ENCODE measurements around the gene CBLC.
"Not testable (repeated sequence)": the region's sequence is repeated elsewhere in the genome, so short reads cannot be mapped to it uniquely, and the experiment has no call there.

The CBLC gene

DNA sequence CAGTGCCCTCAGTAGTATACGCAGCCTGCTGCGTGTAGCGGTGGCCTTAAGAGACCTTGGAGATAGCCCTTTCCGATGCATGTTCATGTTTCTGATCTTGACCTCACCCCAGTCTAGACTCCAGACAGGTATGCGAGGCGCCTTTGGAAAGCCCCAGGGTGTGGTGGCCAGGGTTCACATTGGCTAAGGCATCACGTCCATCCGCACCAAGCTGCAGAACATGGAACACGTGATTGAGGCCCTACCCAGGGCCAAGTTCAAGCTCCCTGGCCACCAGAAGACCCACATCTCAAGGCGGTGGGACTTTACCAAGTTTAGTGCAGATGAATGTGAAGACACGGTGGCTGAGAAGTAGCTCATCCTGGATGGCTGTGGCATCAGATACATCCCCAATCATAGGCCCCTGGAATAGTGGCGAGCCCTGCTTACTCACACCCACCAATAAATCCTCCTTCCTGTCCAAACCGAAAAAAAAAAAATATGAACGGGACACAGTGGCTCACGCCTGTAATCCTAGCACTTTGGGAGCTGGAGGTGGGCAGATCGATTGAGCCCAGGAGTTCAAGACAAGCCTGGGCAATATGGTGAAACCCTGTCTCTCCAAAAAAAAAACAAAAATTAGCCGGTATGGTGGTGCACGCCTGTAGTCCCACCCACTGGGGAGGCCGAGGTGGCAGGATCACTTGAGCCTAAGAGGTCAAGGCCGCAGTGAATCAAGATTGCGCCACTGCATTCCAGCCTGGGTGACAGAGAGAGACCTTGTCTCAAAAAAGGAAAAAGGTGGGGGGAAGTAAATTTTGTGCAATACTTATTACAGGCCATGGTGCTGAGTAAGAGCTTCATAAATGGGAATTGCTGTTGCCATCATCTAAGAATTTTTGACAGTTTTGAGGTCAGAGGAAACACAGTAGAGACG is 12.4 kb upstream of the CBLC start:
- no peak for DNase-seq (ENCODE audit: low spot score)

DNA sequence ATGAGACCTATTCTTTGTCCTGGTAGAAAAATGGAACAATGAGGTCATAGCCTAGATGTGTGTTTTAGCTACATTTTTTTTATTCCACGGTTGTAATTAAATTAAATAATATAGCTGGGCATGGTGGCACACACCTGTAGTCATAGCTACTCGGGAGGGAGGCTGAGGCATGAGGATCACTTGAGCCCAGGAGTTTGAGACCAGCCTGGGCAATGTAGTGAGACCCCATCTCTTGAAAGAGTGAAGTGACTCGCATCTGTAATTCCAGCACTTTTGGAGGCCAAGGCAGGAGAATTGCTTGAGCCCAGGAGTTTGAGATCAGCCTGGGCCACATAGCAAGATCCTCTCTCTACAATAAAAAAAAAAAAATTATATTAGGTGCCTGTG is 11.7 kb upstream of the CBLC start:
- no peak for DNase-seq (ENCODE audit: low spot score)

DNA sequence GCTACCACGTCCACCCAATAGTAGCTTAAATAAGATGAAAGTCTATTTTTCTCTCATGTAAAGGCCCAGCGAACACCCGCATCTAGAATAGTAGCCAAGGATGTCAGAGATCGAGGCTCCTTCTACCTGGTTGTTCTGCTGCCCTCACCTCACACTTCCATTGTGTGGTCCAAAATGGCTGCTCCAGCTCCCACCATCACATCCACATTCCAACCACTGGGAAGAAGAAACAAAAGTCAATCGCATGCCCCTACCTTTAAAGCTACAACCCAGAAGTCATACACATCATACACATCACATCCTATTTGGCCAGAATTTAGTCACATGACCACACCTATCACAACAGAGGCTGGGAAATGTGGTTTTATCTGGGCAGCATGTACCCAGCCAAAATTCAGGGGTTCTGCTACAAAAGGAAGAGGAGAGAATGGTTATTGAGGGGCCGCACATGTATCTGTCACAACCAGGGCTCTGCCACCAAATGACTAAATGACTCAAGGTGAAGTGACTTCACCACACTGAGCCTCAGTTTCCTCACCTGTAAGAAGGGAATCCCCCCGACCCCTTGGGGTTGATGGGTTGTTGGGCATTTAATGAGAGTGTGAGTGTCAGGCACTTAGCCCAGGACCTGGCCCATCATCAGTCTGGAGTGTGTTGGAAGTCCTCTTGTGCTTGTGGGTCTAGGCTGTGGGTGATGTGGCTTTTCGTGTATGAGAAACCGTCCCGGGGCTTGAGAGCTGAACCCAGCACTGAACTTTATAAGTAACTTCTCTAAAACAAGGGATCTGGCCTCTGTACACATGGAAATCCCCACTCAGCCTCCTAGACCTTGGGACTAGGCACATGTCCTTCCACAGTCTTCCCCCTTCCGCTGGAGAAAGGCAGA is 10.2 kb upstream of the CBLC start:
- DNase-seq (ENCODE audit: low spot score) = no peak

DNA sequence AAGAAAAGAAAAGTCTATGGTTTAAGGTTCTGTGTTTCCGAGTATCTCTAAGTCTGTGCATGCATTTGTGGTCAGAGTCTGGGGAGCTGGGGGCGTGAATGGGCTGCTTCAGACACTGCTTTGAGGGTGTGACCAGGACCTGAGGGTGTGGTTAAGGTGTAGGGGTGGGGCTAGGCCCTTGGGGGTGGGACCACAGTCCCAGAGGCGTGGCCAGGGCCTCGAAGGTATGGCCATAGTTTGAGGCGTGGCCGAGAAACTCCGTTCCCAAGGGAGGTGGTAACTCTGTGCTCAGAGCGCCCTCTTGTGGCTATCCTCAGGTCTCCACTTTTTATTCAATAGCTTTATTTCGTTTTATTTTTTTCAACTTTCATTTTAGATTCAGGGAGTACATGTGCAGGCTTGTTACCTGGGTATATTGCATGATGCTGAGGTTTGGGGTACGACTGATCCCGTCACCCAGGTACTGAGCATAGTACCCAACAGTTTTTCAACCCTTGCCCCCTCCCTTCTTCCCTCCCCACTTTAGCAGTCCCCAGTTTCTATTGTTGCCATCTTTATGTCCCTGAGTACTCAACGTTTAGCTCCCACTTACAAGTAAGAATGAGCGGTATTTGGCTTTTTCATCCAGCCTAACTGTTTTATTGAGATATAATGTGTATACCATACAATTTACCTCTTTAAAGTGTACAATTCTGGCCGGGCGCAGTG is 7.0 kb upstream of the CBLC start:
- DNase-seq (ENCODE audit: low spot score) = peak; percentile 100

DNA sequence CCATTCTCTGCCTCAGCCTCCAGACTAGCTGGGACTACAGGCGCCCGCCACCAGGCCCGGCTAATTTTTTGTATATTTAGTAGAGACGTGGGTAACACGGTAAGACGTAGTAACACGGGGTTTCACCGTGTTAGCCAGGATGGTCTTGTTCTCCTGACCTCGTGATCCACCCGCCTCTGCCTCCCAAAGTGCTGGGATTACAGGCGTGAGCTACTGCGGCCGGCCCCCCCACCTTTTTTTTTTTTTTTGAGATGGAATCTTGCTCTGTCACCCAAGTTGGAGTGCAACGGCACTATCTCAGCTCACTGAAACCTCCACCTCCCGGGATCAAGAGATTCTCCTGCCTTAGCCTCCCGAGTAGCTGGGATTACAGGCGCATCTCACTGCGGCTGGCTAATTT is 5.5 kb upstream of the CBLC start:
- DNase-seq (ENCODE audit: low spot score) = not testable (repeated sequence)

DNA sequence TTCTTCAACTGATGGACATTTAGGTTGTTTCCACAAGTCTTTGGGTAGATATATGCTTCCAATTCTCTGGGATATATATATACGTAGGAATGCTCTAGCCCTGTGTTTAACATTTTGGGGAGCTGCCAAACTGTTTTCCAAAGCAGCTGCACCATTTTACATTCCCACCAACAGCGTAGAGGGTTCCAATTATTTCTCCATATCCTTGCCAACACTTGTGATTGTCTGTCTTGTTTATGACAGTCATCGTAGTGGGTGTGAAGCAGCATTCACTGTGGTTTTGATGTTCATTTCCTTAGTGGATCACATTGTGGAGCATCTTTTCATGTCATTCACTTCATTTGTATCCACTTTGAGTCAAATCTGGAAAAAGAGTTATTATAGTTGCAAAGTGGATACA is 4.7 kb upstream of the CBLC start:
- no peak for DNase-seq (ENCODE audit: low spot score)

DNA sequence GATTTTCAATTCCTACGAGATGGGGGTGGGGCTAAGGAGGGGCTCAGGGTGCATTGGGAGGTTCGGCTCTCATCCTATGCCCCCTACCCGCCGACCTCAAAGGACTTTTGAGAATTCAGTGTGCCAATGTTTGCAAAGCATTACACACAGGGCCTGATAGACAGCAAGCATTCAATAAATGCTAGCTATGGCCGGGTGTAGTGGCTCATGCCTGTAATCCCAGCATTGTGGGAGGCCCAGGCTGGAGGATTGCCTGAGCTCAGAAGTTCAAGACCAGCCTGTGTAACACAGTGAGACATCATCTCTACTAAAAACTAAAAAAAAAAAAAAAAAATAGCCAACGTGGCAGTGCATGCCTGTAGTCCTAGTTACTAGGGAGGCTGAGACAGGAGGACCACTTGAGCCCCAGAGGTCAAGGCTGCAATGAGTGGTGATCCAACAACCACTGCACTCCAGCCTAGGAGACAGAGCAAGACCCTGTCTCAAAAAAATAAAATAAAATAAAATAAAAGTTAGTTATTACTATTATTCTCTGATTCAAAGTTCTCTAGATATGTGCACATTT is 1.9 kb upstream of the CBLC start:
- no peak for DNase-seq (ENCODE audit: low spot score)

DNA sequence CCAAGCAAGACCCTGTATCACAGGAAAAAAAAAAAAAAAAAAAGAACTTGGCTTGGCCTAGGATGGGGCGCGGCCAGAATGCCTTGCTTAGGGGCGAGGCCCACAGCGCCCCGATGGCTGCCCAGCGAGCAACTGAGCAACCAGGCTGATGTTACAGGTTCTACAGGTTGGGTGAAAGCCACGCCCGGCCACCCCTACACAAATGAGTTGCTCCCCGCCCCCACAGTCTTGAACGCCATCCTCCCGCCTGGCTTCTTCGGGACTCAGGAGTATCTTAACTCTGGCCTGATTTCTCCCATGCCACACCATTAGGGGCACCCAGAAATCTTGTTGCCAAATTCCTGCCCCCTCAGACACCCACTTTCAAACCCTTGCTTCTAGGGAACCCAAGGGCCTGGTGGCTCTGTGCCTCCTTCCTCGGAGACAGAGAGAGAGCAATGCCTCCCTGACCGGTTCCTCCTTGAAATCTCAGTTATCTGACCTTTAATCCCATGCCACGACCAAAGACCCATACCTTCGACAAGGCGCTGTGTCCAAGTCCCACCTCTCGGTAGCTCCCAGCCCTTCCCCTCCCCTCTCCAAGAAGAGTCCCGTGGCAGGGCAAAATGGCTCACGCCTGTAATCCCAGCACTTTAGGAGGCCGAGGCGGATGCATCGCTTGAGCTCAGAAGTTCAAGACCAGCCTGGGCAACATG is 1.1 kb upstream of the CBLC start:
- no peak for DNase-seq (ENCODE audit: low spot score)

DNA sequence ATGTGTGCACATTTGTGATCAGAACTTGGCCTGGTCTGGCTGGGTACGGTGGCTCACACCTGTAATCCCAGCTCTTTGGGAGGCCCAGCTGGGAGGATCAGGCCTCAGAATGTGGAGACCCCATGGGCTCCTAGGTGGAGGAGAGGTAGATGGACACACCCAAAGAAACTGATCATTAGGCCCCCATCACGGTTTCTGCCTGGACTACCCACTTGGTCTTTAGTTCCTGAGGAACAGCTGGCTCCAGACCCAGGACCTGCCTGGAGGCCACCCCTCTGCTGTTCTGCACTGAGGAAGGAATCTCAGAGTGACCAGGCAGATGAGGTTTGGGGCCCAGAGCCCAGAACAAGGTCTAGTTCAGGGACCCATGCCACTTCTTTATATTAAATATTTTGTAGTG is 1.5 kb downstream of the CBLC start:
- no peak for DNase-seq (ENCODE audit: low spot score)

DNA sequence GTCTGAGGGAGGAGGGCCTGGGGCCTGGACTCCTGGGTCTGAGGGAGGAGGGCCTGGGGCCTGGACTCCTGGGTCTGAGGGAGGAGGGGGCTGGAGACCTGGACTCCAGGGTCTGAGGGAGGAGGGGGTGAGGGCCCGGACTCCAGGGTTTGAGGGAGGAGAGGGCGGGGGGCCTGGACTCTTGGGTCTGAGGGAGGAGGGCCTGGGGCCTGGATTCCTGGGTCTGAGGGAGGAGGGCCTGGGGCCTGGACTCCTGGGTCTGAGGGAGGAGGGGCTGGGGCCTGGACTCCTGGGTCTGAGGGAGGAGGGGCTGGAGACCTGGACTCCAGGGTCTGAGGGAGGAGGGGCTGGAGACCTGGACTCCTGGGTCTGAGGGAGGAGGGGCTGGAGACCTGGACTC is 4.0 kb downstream of the CBLC start:
- not testable (repeated sequence) for DNase-seq (ENCODE audit: low spot score)

DNA sequence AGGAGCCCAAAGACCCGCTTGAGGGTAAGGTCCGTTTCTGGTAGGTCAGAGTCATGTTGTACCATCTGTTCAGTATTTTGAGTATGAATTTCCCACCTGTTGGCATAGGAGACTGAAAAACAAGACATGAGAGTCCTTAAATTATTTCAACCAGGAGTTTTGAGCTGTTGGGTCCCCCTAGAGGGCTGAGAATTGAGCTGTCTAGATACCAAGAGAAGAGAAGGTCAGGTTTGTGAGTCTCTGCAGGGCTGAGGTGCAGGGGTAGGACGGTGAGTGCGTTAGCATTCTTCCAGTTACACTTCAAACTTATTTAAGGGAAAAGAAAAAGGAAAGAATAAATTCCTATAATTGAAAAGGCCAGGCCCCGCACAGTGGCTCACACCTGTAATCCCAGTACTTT is 5.0 kb downstream of the CBLC start:
- no peak for DNase-seq (ENCODE audit: low spot score)

DNA sequence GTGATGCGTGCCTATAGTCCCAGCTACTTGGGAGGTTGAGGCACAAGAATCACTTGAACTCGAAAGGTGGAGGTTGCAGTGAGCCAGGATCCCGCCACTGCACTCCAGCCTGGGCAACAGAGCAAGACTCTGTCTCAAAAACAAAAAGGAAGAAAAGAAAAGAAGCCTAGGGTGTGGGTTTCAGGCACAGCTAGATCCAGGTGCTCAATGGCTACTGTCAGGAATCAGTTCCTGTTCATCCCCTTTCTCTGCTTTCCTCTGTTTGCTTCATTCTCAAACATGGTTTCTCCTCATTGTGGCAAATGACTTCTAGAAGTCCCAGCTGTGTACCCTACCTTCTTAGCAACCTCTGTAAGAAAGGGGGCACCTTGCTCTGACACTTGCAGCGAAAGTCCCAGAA is 5.9 kb downstream of the CBLC start:
- no peak for DNase-seq (ENCODE audit: low spot score)

DNA sequence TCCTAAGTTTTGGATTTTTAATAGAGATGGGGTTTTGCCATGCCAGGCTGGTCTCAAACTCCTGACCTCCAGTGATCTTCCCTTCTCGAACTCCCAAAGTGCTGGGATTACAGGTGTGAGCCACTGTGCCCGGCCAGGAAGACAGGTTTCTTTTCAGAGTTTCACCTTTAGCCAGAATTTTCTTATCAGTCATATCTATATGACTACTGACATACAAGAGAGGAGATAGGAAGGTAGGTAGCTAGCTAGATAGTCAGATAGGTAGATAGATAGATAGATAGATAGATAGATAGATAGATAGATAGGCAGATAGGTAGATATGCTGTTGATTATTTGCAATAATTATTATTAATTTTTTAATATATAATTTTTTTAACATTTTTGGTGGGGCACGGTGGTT is 7.6 kb downstream of the CBLC start:
- DNase-seq (ENCODE audit: low spot score) = no peak

DNA sequence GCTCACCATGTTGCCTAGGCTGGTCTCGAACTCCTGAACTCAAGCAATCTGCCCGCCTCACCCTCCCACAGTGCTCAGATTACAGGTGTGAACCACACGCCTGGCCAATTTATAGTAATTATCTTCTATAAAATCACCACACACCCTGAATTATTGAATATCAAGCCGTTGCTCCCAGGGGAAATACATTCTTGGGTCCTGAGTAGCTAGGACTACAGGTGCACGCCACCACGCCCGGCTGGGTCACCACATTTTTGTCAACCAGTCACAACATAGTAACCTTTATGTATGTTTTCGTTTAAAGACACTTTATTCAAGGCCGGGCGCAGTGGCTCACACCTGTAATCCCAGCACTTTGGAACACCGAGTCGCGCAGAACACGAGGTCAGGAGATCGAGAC is 8.3 kb downstream of the CBLC start:
- no peak for DNase-seq (ENCODE audit: low spot score)

DNA sequence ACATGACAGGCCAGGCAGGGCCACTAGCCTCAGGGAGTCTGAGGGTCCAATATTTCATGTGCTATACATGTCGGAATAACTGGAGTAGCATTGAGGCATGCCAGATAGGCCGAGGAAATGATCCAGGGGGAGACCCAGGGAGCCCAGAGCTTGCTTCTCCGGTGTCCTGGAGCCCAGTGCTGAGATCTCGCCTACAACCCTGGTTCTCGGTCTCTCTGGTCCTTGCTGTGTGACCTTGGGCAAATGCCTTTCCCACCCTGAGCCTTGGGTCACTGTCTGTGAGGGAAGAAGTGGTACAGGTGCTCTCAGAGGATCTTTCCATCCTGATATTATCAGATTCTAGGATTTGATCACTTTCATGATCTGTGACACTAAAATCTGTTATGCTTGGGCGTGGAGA is 11.3 kb downstream of the CBLC start:
- no peak for DNase-seq (ENCODE audit: low spot score)

DNA sequence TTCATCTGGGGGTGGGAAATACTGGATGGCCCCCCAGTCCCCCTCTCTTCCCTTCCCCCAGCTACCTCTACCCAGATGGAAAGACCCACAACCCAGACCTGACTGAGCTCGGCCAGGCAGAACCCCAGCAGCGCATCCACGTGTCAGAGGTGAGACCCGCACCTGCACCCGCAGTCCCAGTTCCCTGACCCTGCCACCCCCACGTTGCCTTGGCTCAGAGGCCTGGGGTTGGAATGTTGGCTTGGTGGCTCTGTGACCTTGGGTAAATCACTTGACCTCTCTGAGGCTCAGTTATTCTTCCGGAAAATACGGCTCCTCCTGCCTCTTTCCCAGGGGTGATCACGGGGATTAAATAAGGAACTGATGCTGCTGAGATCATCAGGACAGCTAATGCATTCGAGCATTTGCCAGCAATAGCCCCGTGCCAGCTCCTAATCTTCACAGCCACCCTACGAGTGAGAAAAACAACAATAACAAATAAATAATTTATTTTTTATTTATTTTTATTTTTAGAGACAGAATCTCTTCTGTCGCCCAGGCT is 12.3 kb downstream of the CBLC start:
- no peak for DNase-seq (ENCODE audit: low spot score)

DNA sequence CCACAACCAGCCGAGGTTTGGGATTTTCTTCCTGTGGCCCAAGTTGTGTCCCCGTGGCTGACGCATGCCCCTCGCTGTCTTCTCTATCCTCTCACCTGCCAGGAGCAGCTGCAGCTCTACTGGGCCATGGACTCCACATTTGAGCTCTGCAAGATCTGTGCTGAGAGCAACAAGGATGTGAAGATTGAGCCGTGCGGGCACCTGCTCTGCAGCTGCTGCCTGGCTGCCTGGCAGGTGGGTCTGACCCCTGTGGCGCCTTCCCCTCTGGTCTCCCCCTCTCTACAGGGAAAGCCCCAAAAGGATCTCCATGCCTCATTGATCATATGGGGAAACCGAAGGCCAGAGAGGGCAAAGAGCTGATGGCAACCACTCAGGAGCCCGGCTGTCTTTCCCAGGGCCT is 14.6 kb downstream of the CBLC start:
- no peak for DNase-seq (ENCODE audit: low spot score)

DNA sequence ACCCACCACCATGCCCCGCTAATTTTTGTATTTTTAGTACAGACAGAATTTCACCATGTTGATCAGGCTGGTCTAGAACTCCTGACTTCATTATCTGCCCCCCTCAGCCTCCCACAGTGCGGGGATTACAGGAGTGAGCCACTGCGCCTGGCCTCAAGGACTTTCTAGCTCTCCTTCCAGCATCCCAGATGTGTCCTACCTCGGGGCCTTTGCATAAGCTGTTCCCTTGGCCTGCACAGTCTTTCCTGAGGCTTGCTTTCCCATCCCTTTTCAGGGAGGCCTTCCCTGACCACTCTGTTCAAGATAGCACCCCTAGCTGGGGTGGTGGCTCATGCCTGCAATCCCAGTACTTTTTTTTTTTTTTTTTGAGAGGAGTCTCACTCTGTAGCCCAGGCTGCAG is 16.9 kb downstream of the CBLC start:
- no peak for DNase-seq (ENCODE audit: low spot score)

DNA sequence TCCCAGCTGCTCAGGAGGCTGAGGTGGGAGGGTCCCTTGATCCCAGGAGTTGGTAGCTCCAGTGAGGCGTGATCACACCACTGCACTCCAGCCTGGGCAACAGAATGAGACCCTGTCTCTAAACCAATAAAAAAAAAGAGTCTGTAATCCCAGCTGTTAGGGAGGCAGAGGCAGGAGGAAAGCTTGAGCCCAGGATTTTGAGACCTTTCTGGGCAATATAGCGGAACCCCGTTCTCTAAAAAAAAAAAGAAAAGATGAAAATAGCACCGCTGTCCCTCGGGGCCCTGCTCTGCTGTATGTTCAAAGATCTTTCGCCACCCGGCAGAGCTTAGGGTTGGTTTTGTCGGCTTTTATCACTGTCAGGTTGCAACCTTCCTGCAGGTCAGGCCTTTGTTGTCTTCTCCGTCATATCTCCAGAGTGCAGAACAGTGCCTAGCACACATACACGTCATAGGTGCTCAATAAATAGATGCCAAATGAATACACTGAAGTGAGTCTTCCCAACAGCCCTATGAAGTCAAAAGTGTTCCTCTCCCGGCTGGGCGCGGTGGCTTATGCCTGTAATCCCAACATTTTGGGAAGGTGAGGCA is 17.8 kb downstream of the CBLC start:
- no peak for DNase-seq (ENCODE audit: low spot score)

DNA sequence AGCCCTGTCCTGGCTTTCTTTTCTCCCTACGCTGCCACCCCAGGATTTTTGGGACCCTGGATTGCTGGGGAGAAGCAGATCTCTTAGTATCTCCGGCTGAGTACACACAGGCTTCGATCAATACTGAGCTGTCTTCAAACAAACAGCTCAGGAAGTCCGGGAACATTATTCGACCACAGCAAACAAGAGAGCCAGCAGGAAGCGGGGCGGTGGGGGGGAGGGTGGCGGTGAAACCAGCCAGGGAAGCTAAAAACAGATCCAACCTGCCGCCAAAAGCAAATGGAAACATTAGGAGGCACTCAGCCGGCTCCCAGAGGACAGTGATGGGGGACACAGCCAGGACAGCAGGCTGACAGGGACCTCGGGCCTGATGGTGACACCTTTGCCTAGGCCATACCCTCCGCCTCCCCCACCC is 19.0 kb downstream of the CBLC start:
- no peak for DNase-seq (ENCODE audit: low spot score)

All from CD4-positive, alpha-beta T cell treated with Interleukin-2 at 100 ng/mL for 4 hours (primary cell).